ENCODE results near the gene SSNA1.

- TF ChIP-seq EZH2 (IDR thresholded peaks at IDR 0.05; ENCODE audit: borderline replicate concordance, low read length): no peak
- TF ChIP-seq CTCF (conservative IDR thresholded peaks at IDR 0.05 in 1 of 2, IDR thresholded peaks at IDR 0.05 in 1 of 2; ENCODE audit: extremely low read depth in 1 of 2, insufficient read depth in 1 of 2, low read depth in 1 of 2, low read length in 2 of 2): no peak
Observed at GRCh38 chr9:137167747-137168572, 20.5 kb upstream of the SSNA1 start.
